Inflammatory macrophage treated with lipopolysaccharide for 1 hour (primary cell): ENCODE data around the gene EIF6.

Experiments used
- DNase-seq, 2 donors: peaks; one replicate each; pipeline ENCODE4 v3.0.0-alpha.2; 2020 to 2022

EIF6 gene

GRCh38 chr20:35312318-35312717 is 27.7 kb upstream of the EIF6 start:
- no peak for DNase-seq

- no peak for DNase-seq
Measured at GRCh38 chr20:35311822-35312221, 27.2 kb upstream of the EIF6 start.

DNA sequence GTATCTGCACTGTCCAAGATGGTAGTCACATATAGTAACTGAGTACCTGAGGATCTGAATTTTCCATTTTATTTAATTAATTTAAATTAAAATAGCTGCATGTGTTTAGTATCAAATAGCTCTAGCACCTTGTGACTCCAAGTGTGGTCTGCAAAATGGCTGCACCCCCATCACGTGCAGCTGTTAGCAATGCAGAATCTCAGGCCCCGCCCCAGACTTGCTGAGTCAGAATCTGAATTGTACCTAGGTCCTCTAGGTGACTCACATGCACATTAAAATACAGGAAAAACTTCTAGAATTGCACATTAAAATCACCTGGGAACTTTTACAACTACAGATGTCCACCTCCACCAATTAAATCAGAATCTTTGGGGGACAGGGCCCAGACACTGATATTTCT is 26.8 kb upstream of the EIF6 start:
- DNase-seq, result no peak

DNA sequence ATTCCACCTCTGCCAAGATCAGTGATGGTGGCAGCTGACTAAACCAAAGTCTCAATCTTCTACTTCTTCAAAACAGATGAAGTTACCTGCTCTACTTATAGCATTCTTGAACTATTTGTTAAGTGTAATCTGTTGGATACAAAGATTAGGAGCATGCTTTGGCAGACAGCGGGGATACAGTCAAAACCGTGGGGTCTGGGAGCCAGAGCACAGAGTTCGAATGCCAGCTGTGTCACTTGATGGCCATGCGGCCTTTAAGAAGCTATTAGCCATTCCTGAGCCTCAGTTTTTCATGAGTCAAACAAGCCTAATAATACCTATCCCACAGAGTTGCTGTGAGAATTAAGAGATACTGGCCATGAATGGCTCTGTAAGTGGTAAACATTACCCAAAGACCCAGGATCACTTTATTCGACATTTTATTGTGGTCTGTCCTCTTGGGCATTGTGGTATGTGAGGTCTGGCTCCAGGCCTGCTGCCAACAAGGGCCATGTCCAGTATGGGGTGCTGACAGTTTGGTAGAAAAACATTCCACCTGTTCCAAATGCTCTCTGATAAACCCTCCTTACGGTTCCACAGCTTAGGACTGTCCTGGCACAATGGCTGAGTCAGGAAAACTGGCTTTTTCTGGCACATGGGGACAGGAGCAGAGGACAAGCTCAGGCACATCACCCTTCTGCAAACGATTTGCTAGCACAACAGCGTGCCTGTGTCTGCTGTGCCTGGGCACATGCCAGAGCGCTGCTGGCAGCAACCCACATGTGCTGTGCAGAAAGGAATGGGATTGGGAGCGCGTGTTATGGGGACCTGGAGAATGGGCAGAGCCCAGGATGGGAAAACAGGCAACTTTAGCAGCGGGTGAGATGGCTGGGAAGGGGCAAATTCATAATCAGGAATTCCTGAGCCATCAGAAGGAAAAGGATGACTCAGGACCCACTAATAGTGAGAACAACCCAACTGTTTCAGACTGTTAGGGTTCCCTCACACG is 23.4 kb upstream of the EIF6 start:
- no peak for DNase-seq

- peak; percentile 31 to 42 for DNase-seq
Measured at GRCh38 chr20:35306931-35307517, 22.5 kb upstream of the EIF6 start.

DNA sequence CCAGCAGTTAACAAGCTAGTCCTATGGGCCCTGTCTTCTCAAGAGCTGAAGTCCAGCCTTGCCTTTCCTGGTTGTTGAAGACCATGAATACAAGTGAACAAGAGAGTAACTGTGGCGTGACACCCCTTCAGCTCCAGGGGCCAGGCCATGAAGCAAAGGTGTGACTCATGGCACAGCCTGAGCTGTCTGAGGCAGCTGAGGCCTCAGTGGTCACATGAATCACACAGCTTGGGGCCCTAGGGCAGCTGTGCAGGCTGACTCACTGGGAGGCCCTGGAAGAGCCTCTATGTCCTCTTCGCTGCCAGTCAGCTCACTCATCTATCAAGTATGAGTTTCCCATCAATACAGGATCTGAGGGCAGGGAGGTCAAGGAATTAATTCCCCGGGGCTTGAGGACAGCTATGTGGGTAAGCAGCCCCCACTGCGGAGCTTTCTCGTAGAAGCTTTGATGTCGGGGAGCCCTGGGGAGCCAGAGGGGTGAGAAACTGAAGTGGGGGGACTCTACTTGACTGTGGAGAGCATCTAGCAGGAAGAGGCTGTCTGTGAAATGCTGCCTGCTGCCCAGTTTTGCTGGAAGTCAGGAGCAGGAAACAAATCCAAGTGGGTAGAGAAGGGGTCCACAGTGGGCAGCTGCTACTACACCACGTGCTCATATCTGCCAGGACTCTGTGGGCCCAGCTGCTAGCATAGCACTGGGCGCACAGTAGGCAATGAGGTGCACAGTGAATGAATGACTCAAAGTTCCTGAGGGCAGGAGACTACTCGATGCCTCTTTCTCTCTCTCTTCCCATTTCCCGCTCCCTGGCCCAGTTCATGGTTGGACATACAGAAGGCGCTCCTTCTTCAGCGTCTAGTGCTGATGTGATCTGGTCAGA is 21.3 kb upstream of the EIF6 start:
- peak; percentile 42 to 83 for DNase-seq

GRCh38 chr20:35304956-35305355 is 20.4 kb upstream of the EIF6 start:
- DNase-seq, result no peak

- DNase-seq, result peak; percentile 51 to 89
Measured at GRCh38 chr20:35303735-35304491, 19.3 kb upstream of the EIF6 start.

DNA sequence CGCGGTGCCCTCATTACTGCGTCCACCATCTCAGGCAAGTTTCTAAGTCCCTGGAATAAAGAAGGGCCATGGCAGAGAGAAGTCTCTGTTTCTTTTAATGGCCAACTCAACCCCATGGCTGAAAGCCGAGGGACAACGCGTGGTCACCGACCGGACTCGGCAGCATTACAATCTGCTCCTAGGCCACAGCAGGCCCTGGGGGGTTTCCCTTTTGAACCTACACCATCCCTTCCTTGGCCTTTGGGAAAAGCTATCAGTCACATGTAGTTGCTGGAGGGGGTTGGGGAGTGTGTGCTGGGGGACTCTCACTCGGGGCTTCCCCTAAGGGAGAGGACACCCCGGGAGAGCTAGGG is 18.8 kb upstream of the EIF6 start:
- DNase-seq, result no peak

DNA sequence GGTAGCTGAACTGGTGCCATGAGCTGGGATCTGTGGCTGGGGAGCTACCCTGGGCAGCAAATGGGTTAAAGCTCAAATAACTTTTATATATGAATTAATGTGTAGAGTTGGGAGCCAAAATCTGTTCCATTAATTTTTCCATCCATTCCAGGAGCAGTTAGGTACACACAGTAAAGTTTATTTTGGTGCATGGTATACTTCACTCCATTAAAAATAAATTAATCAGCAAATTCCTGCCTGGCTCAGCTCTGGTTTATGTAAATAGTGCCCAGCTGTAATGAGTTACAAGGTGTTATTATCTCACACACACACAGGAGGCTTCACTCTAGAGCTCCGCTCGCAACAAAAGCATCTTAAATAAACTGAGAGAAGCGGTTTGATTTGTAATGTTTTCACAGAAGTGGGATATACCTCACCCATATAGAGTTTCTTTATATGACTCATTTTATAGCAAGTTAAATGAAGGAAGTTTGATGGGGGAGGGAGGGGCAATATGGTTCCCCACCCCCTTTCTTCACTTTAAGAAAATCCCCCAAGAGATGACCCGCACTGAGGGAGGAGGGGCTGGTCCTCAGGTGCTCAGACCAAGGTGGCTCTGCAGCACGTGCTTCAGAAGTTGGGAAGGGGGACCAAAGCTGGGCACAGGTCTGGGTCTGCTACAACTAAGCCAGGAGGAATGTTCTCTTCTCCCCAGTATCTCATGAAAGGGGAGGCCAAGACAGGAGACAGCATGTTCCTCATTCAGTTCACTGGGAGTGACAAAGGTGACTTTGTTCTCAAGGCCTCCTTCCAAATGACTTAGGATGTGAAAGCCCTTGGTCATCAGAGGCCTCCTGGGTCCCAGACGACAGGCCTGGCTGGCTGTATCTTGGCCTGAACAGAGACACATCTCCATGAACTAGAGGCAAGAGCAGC is 18.1 kb upstream of the EIF6 start:
- no peak for DNase-seq

- DNase-seq, result no peak
Measured at GRCh38 chr20:35301426-35301825, 16.9 kb upstream of the EIF6 start.

DNA sequence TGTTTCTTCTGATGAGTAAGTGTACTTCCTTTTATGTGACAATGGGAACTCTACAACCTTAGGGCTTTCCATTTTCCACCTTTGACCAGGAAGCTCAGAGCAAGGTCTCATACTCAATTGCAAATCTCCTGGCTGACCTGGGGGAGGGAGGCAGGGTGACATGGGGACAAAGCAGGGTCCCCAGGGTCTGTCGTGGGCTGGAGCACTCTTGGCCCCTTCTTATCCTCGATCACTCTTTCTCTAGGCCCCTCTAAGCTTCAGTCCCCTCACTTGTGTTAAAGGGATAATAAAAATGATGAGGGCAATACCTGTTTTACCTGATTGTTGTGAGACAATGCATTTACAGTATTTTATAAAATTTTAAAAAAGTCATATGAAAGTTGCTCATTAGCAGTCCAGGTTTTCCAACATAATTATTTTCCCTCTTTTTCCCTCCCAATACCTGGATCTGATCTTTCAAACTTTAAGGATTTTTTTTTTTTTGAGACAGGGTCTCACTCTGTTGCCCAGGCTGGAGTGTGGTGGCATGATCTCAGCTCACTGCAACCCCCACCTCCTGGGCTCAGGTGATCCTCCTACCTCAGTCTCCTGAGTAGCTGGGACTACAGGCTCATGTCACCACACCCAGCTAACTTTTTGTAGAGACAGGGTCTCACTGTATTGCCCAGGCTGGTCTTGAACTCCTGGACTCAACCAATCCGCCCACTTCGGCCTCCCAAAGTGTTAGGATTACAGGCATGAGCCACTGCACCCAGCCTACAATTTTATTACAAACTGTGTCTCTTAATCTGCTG is 16.1 kb upstream of the EIF6 start:
- DNase-seq, result no peak

DNA sequence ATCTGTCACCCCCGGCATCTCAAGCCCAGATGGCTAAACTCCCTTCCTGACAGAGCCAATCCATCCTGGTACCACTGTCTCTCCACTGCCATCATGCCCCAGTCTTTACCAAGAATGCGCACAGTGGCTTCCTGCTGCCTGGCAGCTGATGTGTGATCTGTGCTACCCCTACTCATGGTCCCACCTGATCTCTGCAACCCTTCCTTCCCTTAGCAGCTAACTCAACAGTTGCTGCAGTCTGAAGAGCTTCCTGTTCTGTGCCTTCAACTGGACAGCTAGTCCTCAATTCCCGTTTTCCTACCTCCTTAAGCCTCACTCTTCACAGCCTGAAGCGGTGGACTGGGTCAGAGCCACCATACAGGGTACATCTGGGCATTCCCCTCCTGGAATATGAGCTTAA is 15.2 kb upstream of the EIF6 start:
- no peak for DNase-seq

- no peak for DNase-seq
Measured at GRCh38 chr20:35298264-35298663, 13.7 kb upstream of the EIF6 start.

DNA sequence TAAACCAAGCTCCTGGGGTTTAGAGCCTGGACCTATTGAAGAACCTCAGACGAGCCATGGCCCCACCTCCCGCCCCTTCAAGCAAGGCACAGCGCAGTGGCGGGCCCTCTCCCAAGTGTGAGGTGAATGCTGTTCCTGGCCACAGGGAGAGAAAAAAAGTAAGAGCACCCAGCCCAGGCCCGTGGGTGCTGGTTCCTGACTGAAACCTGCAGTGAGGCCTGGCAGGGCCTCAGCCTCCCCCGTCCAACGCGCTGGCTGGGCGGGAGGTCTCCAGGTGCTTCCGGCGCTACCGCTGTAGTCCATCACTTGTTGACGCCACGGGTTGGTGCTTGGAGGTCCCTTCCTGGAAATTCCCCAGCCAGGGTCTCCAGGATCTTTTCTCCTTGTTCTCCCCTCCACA is 13.2 kb upstream of the EIF6 start:
- no peak for DNase-seq

- no peak for DNase-seq
Measured at GRCh38 chr20:35297155-35297554, 12.6 kb upstream of the EIF6 start.

DNA sequence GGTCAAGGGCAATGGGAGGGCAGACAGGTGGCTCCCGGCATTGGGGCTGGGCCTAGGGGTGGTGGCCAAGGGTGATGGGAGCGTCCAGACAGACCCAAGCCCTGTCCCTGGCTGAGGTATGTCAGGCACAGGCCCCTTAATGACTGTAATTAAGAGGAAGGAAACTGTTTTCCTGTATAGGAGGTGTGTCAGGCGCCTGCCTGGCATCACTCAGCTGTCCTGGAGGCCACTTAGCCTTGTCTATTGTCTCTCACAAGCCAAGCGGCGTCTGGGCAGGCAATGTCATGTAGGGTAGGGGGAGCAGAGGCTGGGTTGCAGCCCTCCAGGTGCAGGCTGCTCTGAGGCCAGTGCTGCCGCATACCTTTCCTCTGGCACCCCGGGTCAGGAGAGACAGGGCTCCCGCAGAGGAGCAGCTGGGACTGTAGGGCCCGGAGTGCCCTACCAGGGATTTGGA is 11.6 kb upstream of the EIF6 start:
- DNase-seq, result no peak

DNA sequence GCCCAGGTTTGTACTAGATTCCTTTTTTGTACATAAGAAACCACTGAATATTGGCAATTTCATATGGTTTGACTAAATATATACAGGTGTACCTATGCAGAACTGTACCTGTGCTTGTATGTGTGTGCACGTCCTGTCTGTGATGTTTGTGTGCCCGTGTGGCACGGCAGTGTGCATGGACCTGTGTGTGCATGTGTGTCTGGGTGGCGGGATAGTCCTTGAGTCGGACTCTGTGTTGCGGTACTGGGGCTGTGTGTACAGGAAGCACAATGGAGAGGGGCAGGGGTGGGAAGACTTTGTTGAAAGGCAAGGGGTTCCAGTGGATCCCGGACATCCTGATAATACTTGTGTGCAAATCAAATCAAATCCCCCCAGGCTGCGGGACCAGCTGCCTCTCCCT is 11.1 kb upstream of the EIF6 start:
- no peak for DNase-seq

- no peak for DNase-seq
Measured at GRCh38 chr20:35295058-35295457, 10.5 kb upstream of the EIF6 start.

DNA sequence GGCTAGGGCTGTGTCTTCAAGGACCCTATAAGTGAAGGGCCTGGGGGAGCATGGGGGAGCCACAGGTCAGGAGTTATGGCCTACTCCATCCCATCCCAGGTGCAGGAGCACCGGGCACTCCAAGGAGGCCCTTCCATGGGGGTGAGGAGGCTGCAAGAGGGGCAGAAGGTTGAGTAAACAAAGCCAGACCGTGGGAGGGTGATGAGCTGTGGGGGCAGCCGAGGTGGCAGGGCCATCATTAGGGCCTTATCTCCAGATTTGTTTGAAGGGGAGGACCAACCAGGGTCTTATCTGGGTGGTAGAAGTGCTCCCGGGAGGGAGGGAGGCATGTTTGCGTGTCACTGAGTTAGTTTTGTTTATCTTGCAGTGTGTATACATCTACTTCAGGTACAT is 9.7 kb upstream of the EIF6 start:
- no peak for DNase-seq
